H1 (cell line): ENCODE data around the gene RCAN3.

Source experiments
- CBX8 ChIP-seq: fragments of 300-800, 300-1000 bp; sonication (generic); IDR thresholded peaks from 2 replicates; pipeline ENCODE4 v1.7.1; 2016; ENCODE audit warnings: low read depth, low read length, borderline replicate concordance
- MAFK ChIP-seq: IDR thresholded peaks from 2 replicates; pipeline ENCODE4 v1.6.1; 2012; ENCODE audit warnings: low read depth, mild to moderate bottlenecking, improper control_type of control experiment, low read length
- TCF12 ChIP-seq: IDR thresholded peaks from 2 replicates; pipeline ENCODE4 v1.6.1; 2011; ENCODE audit warnings: low read depth, mild to moderate bottlenecking, low read length
- TF ChIP-seq, protein P1 (sequence below), 3 experiments: IDR thresholded peaks; 1 replicate in 2 of 3; 2 replicates in 1 of 3; pipeline versions ENCODE4 v1.5.1 to v1.6.1; 2011; ENCODE audit warnings: low read length in 3 of 3, mild to moderate bottlenecking in 3 of 3, inconsistent platforms in 2 of 3, low read depth in 1 of 3, moderate library complexity in 1 of 3; ENCODE audit not compliant: insufficient read depth in 1 of 3; ENCODE audit errors: control extremely low read depth in 1 of 3

DNA sequence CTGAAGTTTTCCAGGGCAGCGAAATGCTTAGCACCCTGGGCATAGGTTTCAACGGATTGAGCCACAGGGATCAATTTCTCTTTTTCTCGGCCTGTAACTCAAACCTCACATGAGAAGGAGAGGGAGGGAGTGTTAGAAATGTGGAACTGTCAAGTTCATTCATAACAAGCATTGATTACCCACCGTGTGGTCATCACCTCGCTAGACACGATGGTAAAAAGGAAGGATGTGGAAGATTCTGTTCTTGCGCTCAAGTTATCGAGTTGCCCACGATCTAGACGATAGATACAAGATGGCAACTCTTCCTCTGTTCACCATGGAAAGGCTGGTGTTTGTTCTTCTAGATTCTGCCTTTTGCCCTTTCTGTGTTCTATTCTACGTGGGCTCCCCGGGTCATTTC lies 4.0 kb upstream of the RCAN3 start:
- TF ChIP-seq TCF12 (no peak), CBX8 (no peak), MAFK (no peak)
- TF ChIP-seq, protein P1, sequence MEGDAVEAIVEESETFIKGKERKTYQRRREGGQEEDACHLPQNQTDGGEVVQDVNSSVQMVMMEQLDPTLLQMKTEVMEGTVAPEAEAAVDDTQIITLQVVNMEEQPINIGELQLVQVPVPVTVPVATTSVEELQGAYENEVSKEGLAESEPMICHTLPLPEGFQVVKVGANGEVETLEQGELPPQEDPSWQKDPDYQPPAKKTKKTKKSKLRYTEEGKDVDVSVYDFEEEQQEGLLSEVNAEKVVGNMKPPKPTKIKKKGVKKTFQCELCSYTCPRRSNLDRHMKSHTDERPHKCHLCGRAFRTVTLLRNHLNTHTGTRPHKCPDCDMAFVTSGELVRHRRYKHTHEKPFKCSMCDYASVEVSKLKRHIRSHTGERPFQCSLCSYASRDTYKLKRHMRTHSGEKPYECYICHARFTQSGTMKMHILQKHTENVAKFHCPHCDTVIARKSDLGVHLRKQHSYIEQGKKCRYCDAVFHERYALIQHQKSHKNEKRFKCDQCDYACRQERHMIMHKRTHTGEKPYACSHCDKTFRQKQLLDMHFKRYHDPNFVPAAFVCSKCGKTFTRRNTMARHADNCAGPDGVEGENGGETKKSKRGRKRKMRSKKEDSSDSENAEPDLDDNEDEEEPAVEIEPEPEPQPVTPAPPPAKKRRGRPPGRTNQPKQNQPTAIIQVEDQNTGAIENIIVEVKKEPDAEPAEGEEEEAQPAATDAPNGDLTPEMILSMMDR (IDR thresholded peaks at IDR 0.05; ENCODE audit: control extremely low read depth in 1 of 3, insufficient read depth in 1 of 3, low read depth in 1 of 3, low read length in 3 of 3) = no peak
